HCT116 (cell line): Measurements from ENCODE around the gene SLCO4A1. TPM values are rescaled to one million over a fixed set of nuclear protein-coding genes. Genes with fewer than 3 reads are reported as not detected.

ENCODE experiments used
- ATAC-seq: fragments of 200-7000 bp; cut with Tn5 transposase; 2 replicates; pipeline ENCODE4 v1.9.1; 2020; ENCODE audit warnings: mild to moderate bottlenecking, moderate library complexity
- BruUV-seq: library from RNA; stranded (reverse); fragments of 400-500 nt; replicated peaks from 2 replicates; lab custom pipeline; 2021; lab: Mats Ljungman, UMichigan
- CTCF ChIA-PET: fragments of 300-600 bp; sonication (Branson Sonifier 250); formaldehyde crosslinking; loops from one replicate; lab custom pipeline; 2021; ENCODE audit warnings: antibody characterized with exemption; lab: Charles Lee
- POLR2A ChIA-PET: fragments of 300-600, 350-600 bp; sonication (Branson Sonifier 250); formaldehyde crosslinking; loops from one replicate; lab custom pipeline; 2021; ENCODE audit warnings: antibody characterized with exemption; lab: Charles Lee
- RAD21 ChIA-PET, 2 experiments: fragments of 300-600 bp; sonication (Branson Sonifier 250); formaldehyde crosslinking; loops; one replicate each; lab custom pipeline; 2023; ENCODE audit warnings: low total read pairs in 2 of 2; ENCODE audit not compliant: uncharacterized antibody in 2 of 2, unreplicated experiment in 2 of 2, low non-redundant PET in 1 of 2; lab: Charles Lee
- DNase-seq: peaks from one replicate; pipeline ENCODE4 v3.0.0-alpha.2; 2010; ENCODE audit warnings: low read depth, low spot score
- H2AFZ ChIP-seq: fragments of 200-600 bp; shearing (Covaris generic), sonication (generic); 2 replicates; pipeline ENCODE4 v1.6.1; 2017; ENCODE audit warnings: low read depth, mixed run types, mixed read lengths, antibody characterized with exemption, low read length; ENCODE audit not compliant: poor library complexity, severe bottlenecking
- H3K27ac ChIP-seq: 2 replicates; pipeline ENCODE4 v1.5.1; 2012; ENCODE audit warnings: low read depth, low read length
- H3K27me3 ChIP-seq: fragments of 200-600 bp; sonication (generic); 2 replicates; pipeline ENCODE4 v1.6.1; 2016; ENCODE audit warnings: mixed run types, low read length, mixed read lengths; ENCODE audit not compliant: insufficient read depth
- H3K36me3 ChIP-seq, 2 experiments: fragments of 200-500 bp in 1 of 2; fragments of 200-600 bp in 1 of 2; sonication (Bioruptor generic) in 1 of 2; sonication (generic) in 1 of 2; 2 replicates each; pipeline versions ENCODE4 v1.5.1 to v1.6.1; 2014 to 2016; ENCODE audit warnings: low read length in 2 of 2, inconsistent platforms in 1 of 2, mixed read lengths in 1 of 2, mixed run types in 1 of 2; ENCODE audit not compliant: insufficient read depth in 2 of 2, control insufficient read depth in 1 of 2
- H3K4me1 ChIP-seq, 2 experiments: fragments of 200-600 bp in 1 of 2; sonication (generic) in 1 of 2; 2 replicates each; pipeline versions ENCODE4 v1.5.1 to v1.6.1; 2012 to 2017; ENCODE audit warnings: low read length in 2 of 2, inconsistent platforms in 1 of 2, mild to moderate bottlenecking in 1 of 2, mixed read lengths in 1 of 2, mixed run types in 1 of 2, moderate library complexity in 1 of 2; ENCODE audit not compliant: insufficient read depth in 2 of 2, control insufficient read depth in 1 of 2
- H3K4me2 ChIP-seq: fragments of 200-600 bp; sonication (generic); 2 replicates; pipeline ENCODE4 v1.6.1; 2017; ENCODE audit warnings: mixed run types, low read length, mixed read lengths
- H3K4me3 ChIP-seq, 2 experiments: fragments of 200-600 bp in 1 of 2; sonication (generic) in 1 of 2; replicated peaks in 1 of 2; 2 replicates each; pipeline ENCODE4 v1.5.1; 2011 to 2016; ENCODE audit warnings: low read length in 2 of 2, control low read depth in 1 of 2, low read depth in 1 of 2, mild to moderate bottlenecking in 1 of 2, mixed read lengths in 1 of 2, mixed run types in 1 of 2
- H3K79me2 ChIP-seq: fragments of 200-600 bp; sonication (generic); 2 replicates; pipeline ENCODE4 v1.6.1; 2017; ENCODE audit warnings: mild to moderate bottlenecking, mixed run types, low read length, moderate library complexity, mixed read lengths; ENCODE audit not compliant: insufficient read depth
- H3K9ac ChIP-seq: fragments of 200-600 bp; sonication (generic); 2 replicates; pipeline ENCODE4 v1.6.1; 2016; ENCODE audit warnings: low read length, mixed read lengths
- H3K9me2 ChIP-seq: fragments of 200-600 bp; sonication (generic), shearing (Covaris generic); 2 replicates; pipeline ENCODE4 v1.6.1; 2017; ENCODE audit warnings: mixed run types, mild to moderate bottlenecking, moderate library complexity; ENCODE audit not compliant: insufficient read depth
- H3K9me3 ChIP-seq, 2 experiments: fragments of 200-500 bp in 1 of 2; fragments of 200-600 bp in 1 of 2; sonication (Bioruptor generic) in 1 of 2; sonication (generic) in 1 of 2; 2 replicates each; pipeline ENCODE4 v1.6.1; 2014 to 2017; ENCODE audit warnings: low read length in 2 of 2, mixed read lengths in 2 of 2, inconsistent platforms in 1 of 2, low read depth in 1 of 2, mild to moderate bottlenecking in 1 of 2, mixed run types in 1 of 2, moderate library complexity in 1 of 2; ENCODE audit not compliant: control insufficient read depth in 1 of 2, insufficient read depth in 1 of 2
- H4K20me1 ChIP-seq: fragments of 200-600 bp; sonication (generic), shearing (Covaris generic); 2 replicates; pipeline ENCODE4 v1.6.1; 2017; ENCODE audit warnings: mixed run types, mild to moderate bottlenecking, moderate library complexity; ENCODE audit not compliant: insufficient read depth
- CBX3 ChIP-seq: IDR thresholded peaks from 2 replicates; pipeline ENCODE4 v1.6.1; 2012; ENCODE audit warnings: low read depth
- FOSL1 ChIP-seq: IDR thresholded peaks from 2 replicates; pipeline ENCODE4 v1.6.1; 2012; ENCODE audit warnings: low read depth
- JUND ChIP-seq: IDR thresholded peaks from 2 replicates; pipeline ENCODE4 v1.6.1; 2012
- POLR2A ChIP-seq: IDR thresholded peaks from 2 replicates; pipeline ENCODE4 v1.7.0; 2011; ENCODE audit warnings: borderline replicate concordance; ENCODE audit not compliant: insufficient read depth, insufficient read length; ENCODE audit errors: extremely low read depth
- POLR2AphosphoS5 ChIP-seq: IDR thresholded peaks from 2 replicates; pipeline ENCODE4 v1.6.1; 2011; ENCODE audit warnings: mild to moderate bottlenecking, low read depth, low read length, moderate library complexity
- SIN3A ChIP-seq: IDR thresholded peaks from 2 replicates; pipeline ENCODE4 v1.6.1; 2012; ENCODE audit warnings: low read depth
- SRF ChIP-seq: IDR thresholded peaks from 2 replicates; pipeline ENCODE4 v1.6.1; 2012; ENCODE audit warnings: low read depth
- intact Hi-C: fragments of 100-400 bp; cut with micrococcal nuclease; formaldehyde crosslinking; loops from 2 replicates; pipeline ENCODE4 v1.10.0; 2022
- total RNA-seq: library from RNA; stranded (reverse); gene quantifications from one replicate; pipeline ENCODE4 v1.2.1, GENCODE V29; 2021; ENCODE audit not compliant: unreplicated experiment
- TF ChIP-seq, protein P1 (sequence below), 3 experiments: fragments of 200-600 bp in 1 of 3; sonication (generic) in 1 of 3; IDR thresholded peaks in 2 of 3; conservative IDR thresholded peaks in 1 of 3; 2 replicates each; pipeline ENCODE4 v1.5.1; 2012 to 2017; ENCODE audit warnings: low read depth in 2 of 3, low read length in 2 of 3, antibody characterized with exemption in 1 of 3, borderline replicate concordance in 1 of 3, control low read depth in 1 of 3, mild to moderate bottlenecking in 1 of 3, mixed read lengths in 1 of 3, mixed run types in 1 of 3, moderate library complexity in 1 of 3; ENCODE audit not compliant: insufficient read depth in 1 of 3

Gene SLCO4A1
- total RNA-seq, 1 experiment from 2014 or later, result 107 TPM

DNA sequence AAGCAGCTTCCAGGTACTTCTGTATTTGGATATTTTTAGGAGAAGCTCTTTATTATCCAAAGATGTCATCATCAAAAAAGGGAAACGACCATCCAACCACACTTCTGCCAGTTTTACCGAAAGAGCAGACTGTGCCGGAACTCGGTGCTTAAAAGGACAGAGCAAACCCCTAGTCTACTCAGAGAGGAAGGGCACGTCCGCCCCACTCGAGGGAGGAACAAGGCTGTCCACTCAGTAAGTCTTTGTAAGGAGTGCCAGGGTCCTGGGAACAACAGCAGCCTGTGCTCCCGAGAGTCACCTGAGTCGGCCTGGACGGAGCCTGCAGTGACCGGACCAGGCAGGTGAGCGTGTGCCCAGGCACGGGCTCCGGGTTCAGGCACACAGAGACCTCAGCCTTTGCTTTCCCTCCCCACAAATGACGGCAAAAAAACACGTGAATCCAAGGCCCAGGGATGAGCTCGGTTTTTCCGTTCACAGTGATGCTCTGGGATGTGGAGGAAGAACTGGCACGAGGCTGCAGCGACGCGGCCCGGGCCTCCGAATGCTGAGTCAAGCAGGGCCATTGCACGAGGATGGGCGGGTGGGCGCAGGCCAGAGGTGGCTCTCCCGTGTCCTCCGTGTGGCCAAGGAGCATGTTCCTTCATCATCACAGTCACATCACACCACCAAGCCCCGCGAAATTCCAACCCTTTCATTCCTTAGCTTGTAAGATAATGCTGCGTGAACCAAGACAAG, 17.4 kb upstream of the SLCO4A1 start (continued):
- TF ChIP-seq FOSL1, result no peak
- no peak for TF ChIP-seq SIN3A
- TF ChIP-seq POLR2AphosphoS5, result no peak

DNA sequence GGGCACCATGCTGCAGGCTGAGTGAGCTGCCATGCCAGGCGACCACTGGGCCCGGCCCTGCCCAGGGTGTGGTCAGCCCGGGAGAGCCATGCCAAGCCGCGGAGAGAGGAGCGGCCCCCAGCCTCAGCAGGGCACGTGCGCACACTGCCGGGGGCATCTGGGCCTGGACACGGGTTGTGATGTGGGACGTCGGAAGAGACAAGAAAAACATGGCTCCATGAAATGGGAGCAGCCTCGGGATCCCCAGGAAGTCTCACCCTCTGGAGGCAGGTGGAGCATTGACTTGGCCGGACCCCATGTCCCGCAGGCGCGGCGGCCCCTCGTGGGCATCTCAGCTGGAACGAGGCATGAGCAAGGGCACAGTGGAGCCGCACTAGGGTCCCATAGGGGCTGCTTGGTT, 16.8 kb upstream of the SLCO4A1 start:
- peaks cover 49 to 53% of the 10 kb centered on the region in 2 experiments for H3K4me1 ChIP-seq

More for the DNA sequence above, 16.8 kb upstream of the SLCO4A1 start:
- Histone ChIP-seq H3K4me3 (no peak overlapping the region), H4K20me1 (no peaks in the 10 kb centered on the region), H3K9me3 (no peaks in the 10 kb centered on the region), H2AFZ (no peak overlapping the region), H3K27me3 (no peaks in the 10 kb centered on the region), H3K4me2 (no peak overlapping the region), H3K79me2 (no peaks in the 10 kb centered on the region), H3K27ac (peak overlapping the region; percentile 100; the same call in 1 of the 2 replicates), H3K9ac (no peak overlapping the region), H3K9me2 (no peaks in the 10 kb centered on the region), H3K36me3 (no peaks in the 10 kb centered on the region)
- RAD21 ChIA-PET, result no interaction called here
- no TSS peak for BruUV-seq
- DNase-seq, result no peak
- CTCF ChIA-PET, result interaction anchor here (0.7 to 1.4 kb wide), 2 partner anchors 17 to 215 kb away, joined by 3 read pairs; partner anchors contain the start of gene SLCO4A1
- intact Hi-C loops, result no loop called here
- no peak for ATAC-seq
- POLR2A ChIA-PET, result interaction anchor here (1.4 kb wide), 1 partner anchor 8 kb away, joined by 3 read pairs; no protein-coding TSS in a partner anchor
- TF ChIP-seq POLR2A (no peak), JUND (no peak), CBX3 (no peak), SRF (no peak)
- TF ChIP-seq, protein P1, sequence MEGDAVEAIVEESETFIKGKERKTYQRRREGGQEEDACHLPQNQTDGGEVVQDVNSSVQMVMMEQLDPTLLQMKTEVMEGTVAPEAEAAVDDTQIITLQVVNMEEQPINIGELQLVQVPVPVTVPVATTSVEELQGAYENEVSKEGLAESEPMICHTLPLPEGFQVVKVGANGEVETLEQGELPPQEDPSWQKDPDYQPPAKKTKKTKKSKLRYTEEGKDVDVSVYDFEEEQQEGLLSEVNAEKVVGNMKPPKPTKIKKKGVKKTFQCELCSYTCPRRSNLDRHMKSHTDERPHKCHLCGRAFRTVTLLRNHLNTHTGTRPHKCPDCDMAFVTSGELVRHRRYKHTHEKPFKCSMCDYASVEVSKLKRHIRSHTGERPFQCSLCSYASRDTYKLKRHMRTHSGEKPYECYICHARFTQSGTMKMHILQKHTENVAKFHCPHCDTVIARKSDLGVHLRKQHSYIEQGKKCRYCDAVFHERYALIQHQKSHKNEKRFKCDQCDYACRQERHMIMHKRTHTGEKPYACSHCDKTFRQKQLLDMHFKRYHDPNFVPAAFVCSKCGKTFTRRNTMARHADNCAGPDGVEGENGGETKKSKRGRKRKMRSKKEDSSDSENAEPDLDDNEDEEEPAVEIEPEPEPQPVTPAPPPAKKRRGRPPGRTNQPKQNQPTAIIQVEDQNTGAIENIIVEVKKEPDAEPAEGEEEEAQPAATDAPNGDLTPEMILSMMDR (IDR thresholded peaks at IDR 0.05 in 2 of 3, conservative IDR thresholded peaks at IDR 0.05 in 1 of 3; ENCODE audit: borderline replicate concordance in 1 of 3, insufficient read depth in 1 of 3, low read depth in 2 of 3, low read length in 2 of 3), result no peak
